ENCODE results near the gene TMEFF2. TPM values are rescaled to one million over a fixed set of nuclear protein-coding genes. Genes with fewer than 3 reads are reported as not detected.

TMEFF2 gene
- total RNA-seq, 5 donors from 2014 or later (not counting 1 experiment from before 2014, with no cell fraction given): not detected

DNA sequence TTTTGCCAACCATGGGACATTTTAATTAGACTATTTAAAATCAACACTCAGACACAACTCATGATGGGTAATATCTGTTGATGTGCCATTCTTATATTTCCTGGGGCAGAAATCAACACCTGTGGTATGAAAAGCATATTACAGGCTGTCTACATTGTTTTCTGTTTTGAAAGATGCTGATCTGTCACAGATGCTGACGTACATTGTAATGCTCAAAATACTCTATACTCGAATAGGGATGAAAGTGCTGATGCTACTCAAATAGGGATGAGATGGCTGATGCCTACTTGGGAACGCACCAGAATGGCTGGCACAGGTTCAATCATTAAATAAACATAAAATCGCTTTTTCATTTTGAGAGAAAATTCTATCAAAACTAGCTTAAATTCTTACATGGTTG lies 41.2 kb downstream of the TMEFF2 start:
- no peaks in the 10 kb centered on the region for H3K36me3 ChIP-seq (ENCODE audit: control insufficient read depth in 2 of 2, extremely low read depth in 1 of 2, insufficient read depth in 1 of 2, low read length in 1 of 2)
- no peak overlapping the region for H3K4me3 ChIP-seq (ENCODE audit: control insufficient read depth in 1 of 2, extremely low read depth in 1 of 2, low read length in 1 of 2)
- DNase-seq: no peak
- H3K4me1 Mint-ChIP-seq: no peaks in the 10 kb centered on the region
- ChIA-PET CTCF (interaction anchor here (1.6 to 1.7 kb wide), 2 partner anchors 9 kb away, joined by 5 read pairs; no protein-coding TSS in a partner anchor), POLR2A (interaction anchor here in 1 of 2 donors (0.6 kb wide), 1 partner anchor 841 kb away, joined by 4 read pairs; no protein-coding TSS in a partner anchor)
- no peak overlapping the region for H3K4me3 Mint-ChIP-seq
- no peaks in the 10 kb centered on the region for H3K9me3 Mint-ChIP-seq
- H3K27ac Mint-ChIP-seq: no peak overlapping the region
- no peaks in the 10 kb centered on the region for H3K9me3 ChIP-seq
- no peaks in the 10 kb centered on the region for H3K27me3 ChIP-seq (replicated peaks in 1 of 2; ENCODE audit: control insufficient read depth in 2 of 2, extremely low read depth in 1 of 2, insufficient read depth in 2 of 2, low read length in 1 of 2)
- no peaks in the 10 kb centered on the region for H3K4me1 ChIP-seq (ENCODE audit: control insufficient read depth in 1 of 2, extremely low read depth in 1 of 2, insufficient read depth in 2 of 2, low read length in 2 of 2)
- no peak for ATAC-seq (replicated peaks in 1 of 4)
- H3K27me3 Mint-ChIP-seq: peaks cover 0 to 8% of the 10 kb centered on the region in 2 donors
- no peaks in the 10 kb centered on the region for H3K36me3 Mint-ChIP-seq
- H3K27ac ChIP-seq (ENCODE audit: low read length): no peak overlapping the region
- WGBS (ENCODE audit: insufficient coverage): no CpG with 5 or more reads among the region's 4 CpGs

DNA sequence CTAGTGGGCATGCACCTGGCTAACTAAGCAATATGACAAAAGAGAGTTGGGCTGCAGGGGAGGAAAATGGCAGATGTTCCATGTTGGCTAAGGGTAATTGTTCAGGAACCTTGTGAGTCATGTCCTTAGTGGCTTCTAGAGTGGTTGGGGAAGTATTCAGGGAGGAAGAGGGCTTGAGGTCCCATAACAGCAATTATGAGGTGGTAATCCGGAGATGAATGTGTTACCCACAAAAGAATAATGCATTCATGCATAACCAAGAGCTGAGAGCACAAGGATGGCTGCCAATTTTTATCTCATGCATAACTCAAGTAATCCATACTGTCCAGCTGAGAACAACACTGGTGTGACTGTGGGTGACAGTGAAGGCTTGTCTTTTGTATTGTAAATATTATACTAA lies 42.9 kb downstream of the TMEFF2 start:
- ATAC-seq (replicated peaks in 1 of 4) (no peak), DNase-seq (no peak)
- CTCF ChIA-PET: no interaction called here
- Histone ChIP-seq H3K27ac (ENCODE audit: low read length) (no peak overlapping the region), H3K4me3 (ENCODE audit: control insufficient read depth in 1 of 2, extremely low read depth in 1 of 2, low read length in 1 of 2) (no peak overlapping the region), H3K36me3 (ENCODE audit: control insufficient read depth in 2 of 2, extremely low read depth in 1 of 2, insufficient read depth in 1 of 2, low read length in 1 of 2) (no peaks in the 10 kb centered on the region), H3K4me1 (ENCODE audit: control insufficient read depth in 1 of 2, extremely low read depth in 1 of 2, insufficient read depth in 2 of 2, low read length in 2 of 2) (no peaks in the 10 kb centered on the region), H3K27me3 (replicated peaks in 1 of 2; ENCODE audit: control insufficient read depth in 2 of 2, extremely low read depth in 1 of 2, insufficient read depth in 2 of 2, low read length in 1 of 2) (no peaks in the 10 kb centered on the region), H3K9me3 (no peaks in the 10 kb centered on the region)
- Mint-ChIP-seq H3K4me1 (no peaks in the 10 kb centered on the region), H3K27me3 (peaks cover 0 to 11% of the 10 kb centered on the region in 2 donors), H3K27ac (no peak overlapping the region), H3K9me3 (no peaks in the 10 kb centered on the region), H3K4me3 (no peak overlapping the region), H3K36me3 (no peaks in the 10 kb centered on the region)
- POLR2A ChIA-PET: no interaction called here
- no CpG with 5 or more reads among the region's 1 CpG for WGBS (ENCODE audit: insufficient coverage)

DNA sequence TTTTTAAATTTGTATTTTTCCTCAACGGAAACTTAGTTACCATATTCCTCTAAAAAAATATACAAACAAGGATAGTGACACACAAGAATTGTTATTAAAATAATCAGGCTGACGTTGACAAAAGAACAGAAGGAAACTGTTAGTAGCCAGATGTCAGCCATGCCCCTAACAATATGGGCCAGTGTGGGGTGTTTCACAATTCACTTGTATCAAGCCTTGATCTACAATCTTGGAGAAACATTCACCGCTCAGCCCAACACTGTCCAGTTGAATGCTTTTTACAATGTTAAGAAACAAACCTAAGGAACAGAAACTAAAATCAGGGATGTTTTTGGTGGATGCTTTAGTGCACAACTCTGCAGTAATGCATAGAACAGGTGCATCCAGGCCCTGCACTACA lies 44.6 kb downstream of the TMEFF2 start:
- DNase-seq (no peak), ATAC-seq (replicated peaks in 1 of 4) (no peak)
- Histone ChIP-seq H3K27me3 (replicated peaks in 1 of 2; ENCODE audit: control insufficient read depth in 2 of 2, extremely low read depth in 1 of 2, insufficient read depth in 2 of 2, low read length in 1 of 2) (no peaks in the 10 kb centered on the region), H3K9me3 (no peaks in the 10 kb centered on the region), H3K4me3 (ENCODE audit: control insufficient read depth in 1 of 2, extremely low read depth in 1 of 2, low read length in 1 of 2) (no peak overlapping the region), H3K27ac (ENCODE audit: low read length) (no peak overlapping the region), H3K4me1 (ENCODE audit: control insufficient read depth in 1 of 2, extremely low read depth in 1 of 2, insufficient read depth in 2 of 2, low read length in 2 of 2) (no peaks in the 10 kb centered on the region), H3K36me3 (ENCODE audit: control insufficient read depth in 2 of 2, extremely low read depth in 1 of 2, insufficient read depth in 1 of 2, low read length in 1 of 2) (no peaks in the 10 kb centered on the region)
- Mint-ChIP-seq H3K4me1 (no peaks in the 10 kb centered on the region), H3K27me3 (peaks cover 0 to 10% of the 10 kb centered on the region in 2 donors), H3K9me3 (no peaks in the 10 kb centered on the region), H3K36me3 (no peaks in the 10 kb centered on the region), H3K27ac (no peak overlapping the region), H3K4me3 (no peak overlapping the region)
- WGBS (ENCODE audit: insufficient coverage): no CpG with 5 or more reads among the region's 3 CpGs
- POLR2A ChIA-PET: no interaction called here
- CTCF ChIA-PET: no interaction called here

DNA sequence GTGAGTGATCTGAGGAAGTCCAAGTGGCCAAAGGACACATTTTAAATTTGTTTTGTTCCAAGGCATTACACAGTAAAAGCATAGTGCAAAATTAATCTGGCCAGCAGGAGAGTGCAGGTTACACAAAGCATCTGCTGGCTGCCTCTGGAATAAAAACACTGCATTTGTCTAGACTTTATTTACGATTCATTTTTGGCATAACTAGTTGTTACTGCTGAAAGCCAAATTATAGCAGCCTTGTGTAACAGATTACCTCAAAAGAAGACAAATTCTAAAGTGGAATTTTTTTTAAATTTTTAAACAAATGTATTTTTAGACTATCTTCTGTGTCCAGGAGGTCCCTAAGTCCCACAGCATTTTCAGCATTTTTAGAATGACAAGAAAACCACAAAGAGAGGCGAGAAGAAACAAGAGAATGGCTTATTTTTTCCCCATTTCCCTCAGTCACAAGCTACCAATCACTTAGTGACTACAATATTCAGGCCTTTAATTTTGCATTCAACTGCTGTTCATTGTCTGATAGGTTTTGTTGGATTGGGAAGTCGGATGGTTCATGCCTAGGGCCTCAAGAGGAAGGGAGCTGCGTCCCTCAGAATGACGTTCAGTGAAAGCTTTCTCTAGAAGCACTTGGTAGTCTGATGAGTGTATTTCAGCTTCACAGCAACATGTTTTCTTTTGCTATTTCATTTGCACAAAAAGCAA lies 46.0 kb downstream of the TMEFF2 start:
- no peaks in the 10 kb centered on the region for H3K4me1 Mint-ChIP-seq
- POLR2A ChIA-PET: no interaction called here
- no peak overlapping the region for H3K27ac Mint-ChIP-seq
- no peaks in the 10 kb centered on the region for H3K36me3 Mint-ChIP-seq
- H3K9me3 Mint-ChIP-seq: no peaks in the 10 kb centered on the region
- Histone ChIP-seq H3K27ac (ENCODE audit: low read length) (no peak overlapping the region), H3K4me1 (ENCODE audit: control insufficient read depth in 1 of 2, extremely low read depth in 1 of 2, insufficient read depth in 2 of 2, low read length in 2 of 2) (no peaks in the 10 kb centered on the region), H3K27me3 (replicated peaks in 1 of 2; ENCODE audit: control insufficient read depth in 2 of 2, extremely low read depth in 1 of 2, insufficient read depth in 2 of 2, low read length in 1 of 2) (no peaks in the 10 kb centered on the region), H3K4me3 (ENCODE audit: control insufficient read depth in 1 of 2, extremely low read depth in 1 of 2, low read length in 1 of 2) (no peak overlapping the region), H3K36me3 (ENCODE audit: control insufficient read depth in 2 of 2, extremely low read depth in 1 of 2, insufficient read depth in 1 of 2, low read length in 1 of 2) (no peaks in the 10 kb centered on the region), H3K9me3 (no peaks in the 10 kb centered on the region)
- H3K27me3 Mint-ChIP-seq: peaks cover 0 to 5% of the 10 kb centered on the region in 2 donors
- H3K4me3 Mint-ChIP-seq: no peak overlapping the region
- ATAC-seq (replicated peaks in 1 of 4) (no peak), DNase-seq (no peak)
- CTCF ChIA-PET: interaction anchor here (0.6 to 1.1 kb wide), 5 partner anchors 13 to 983 kb away, joined by 3 to 5 read pairs (median 3); no protein-coding TSS in a partner anchor
- 73% methylated on average over 2 of the region's 5 CpGs for WGBS (ENCODE audit: insufficient coverage)

DNA sequence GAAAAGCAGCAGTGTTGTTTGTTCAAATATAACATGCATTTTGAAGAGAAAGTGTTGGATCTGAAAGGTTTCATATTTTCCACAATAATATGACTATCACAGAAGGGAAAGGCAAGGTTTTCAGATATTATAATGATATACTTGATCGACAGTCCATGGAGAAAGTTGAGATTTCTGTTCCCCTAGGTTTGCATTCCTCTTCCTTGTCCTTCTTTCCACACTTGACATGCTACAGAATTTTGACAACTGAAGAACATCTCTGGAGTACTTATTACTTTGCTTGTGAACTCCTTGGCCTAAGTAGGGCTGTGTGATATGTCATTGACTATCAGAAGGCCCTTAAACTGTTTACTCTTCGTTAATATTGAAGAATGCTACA lies 46.5 kb downstream of the TMEFF2 start:
- no peaks in the 10 kb centered on the region for H3K36me3 Mint-ChIP-seq
- no peaks in the 10 kb centered on the region for H3K27me3 ChIP-seq (replicated peaks in 1 of 2; ENCODE audit: control insufficient read depth in 2 of 2, extremely low read depth in 1 of 2, insufficient read depth in 2 of 2, low read length in 1 of 2)
- peaks cover 0 to 5% of the 10 kb centered on the region in 2 donors for H3K27me3 Mint-ChIP-seq
- no peaks in the 10 kb centered on the region for H3K9me3 Mint-ChIP-seq
- H3K4me3 Mint-ChIP-seq: no peak overlapping the region
- no peak for ATAC-seq (replicated peaks in 1 of 4)
- no peak overlapping the region for H3K27ac ChIP-seq (ENCODE audit: low read length)
- H3K4me3 ChIP-seq (ENCODE audit: control insufficient read depth in 1 of 2, extremely low read depth in 1 of 2, low read length in 1 of 2): no peak overlapping the region
- no peaks in the 10 kb centered on the region for H3K9me3 ChIP-seq
- no peaks in the 10 kb centered on the region for H3K4me1 Mint-ChIP-seq
- WGBS (ENCODE audit: insufficient coverage): 71% methylated on average over 1 of the region's 2 CpGs
- POLR2A ChIA-PET: no interaction called here
- CTCF ChIA-PET: interaction anchor here in 1 of 2 donors (0.6 to 1.1 kb wide), 3 partner anchors 14 to 982 kb away, joined by 3 to 5 read pairs (median 3); no protein-coding TSS in a partner anchor
- H3K27ac Mint-ChIP-seq: no peak overlapping the region
- H3K36me3 ChIP-seq (ENCODE audit: control insufficient read depth in 2 of 2, extremely low read depth in 1 of 2, insufficient read depth in 1 of 2, low read length in 1 of 2): no peaks in the 10 kb centered on the region
- H3K4me1 ChIP-seq (ENCODE audit: control insufficient read depth in 1 of 2, extremely low read depth in 1 of 2, insufficient read depth in 2 of 2, low read length in 2 of 2): no peaks in the 10 kb centered on the region
- no peak for DNase-seq

DNA sequence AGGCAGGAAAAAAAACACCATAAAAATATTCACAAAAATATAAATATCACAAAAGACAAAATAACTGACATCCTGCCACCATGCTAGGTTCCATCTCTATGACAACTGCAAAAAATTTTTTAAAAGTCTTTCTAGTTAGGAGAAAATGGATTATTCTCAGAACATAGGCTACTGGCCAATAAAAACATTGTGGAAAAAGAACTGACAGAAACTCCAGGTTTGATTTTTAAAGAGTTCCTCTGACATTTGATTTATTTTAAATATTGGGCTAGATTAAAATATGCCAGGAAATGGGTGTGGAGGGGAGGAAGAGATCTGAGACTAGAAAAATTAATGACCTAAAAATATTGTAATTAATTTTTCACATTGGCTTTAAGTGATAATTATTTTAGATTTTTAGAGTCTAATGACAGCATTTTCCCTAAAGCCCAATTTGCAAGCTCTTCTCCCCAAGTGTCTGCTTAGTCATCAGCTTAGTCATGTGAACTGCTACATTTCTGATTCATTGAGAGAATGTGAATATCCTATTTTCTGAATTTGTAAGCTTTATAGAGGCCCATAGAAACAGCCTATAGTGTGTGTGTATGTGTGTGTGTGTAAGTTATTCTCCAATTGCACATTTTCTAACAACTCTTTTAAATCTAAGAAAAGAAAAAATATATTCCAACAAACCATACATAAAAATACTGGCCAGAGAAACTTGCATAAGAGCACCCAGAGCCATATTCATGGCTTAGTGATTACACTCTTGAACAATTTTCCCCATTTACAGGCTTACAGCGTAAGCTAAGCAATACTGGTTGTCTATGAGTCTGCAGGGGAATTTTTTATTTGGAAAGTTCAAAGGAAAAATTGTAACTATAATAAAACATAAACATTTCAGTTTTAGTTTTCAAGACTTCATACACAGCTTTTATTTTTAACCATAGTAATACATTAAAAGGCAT lies 48.4 kb downstream of the TMEFF2 start:
- DNase-seq (no peak), ATAC-seq (replicated peaks in 1 of 4) (no peak)
- no peak overlapping the region for H3K27ac ChIP-seq (ENCODE audit: low read length)
- no peaks in the 10 kb centered on the region for H3K9me3 ChIP-seq
- Mint-ChIP-seq H3K27me3 (peaks cover 3 to 5% of the 10 kb centered on the region in 2 donors), H3K9me3 (no peaks in the 10 kb centered on the region), H3K27ac (no peak overlapping the region), H3K4me3 (no peak overlapping the region), H3K36me3 (no peaks in the 10 kb centered on the region), H3K4me1 (no peaks in the 10 kb centered on the region)
- ChIA-PET CTCF (no interaction called here), POLR2A (no interaction called here)
- H3K36me3 ChIP-seq (ENCODE audit: control insufficient read depth in 2 of 2, extremely low read depth in 1 of 2, insufficient read depth in 1 of 2, low read length in 1 of 2): no peaks in the 10 kb centered on the region
- H3K27me3 ChIP-seq (replicated peaks in 1 of 2; ENCODE audit: control insufficient read depth in 2 of 2, extremely low read depth in 1 of 2, insufficient read depth in 2 of 2, low read length in 1 of 2): no peaks in the 10 kb centered on the region
- no peaks in the 10 kb centered on the region for H3K4me1 ChIP-seq (ENCODE audit: control insufficient read depth in 1 of 2, extremely low read depth in 1 of 2, insufficient read depth in 2 of 2, low read length in 2 of 2)
- no peak overlapping the region for H3K4me3 ChIP-seq (ENCODE audit: control insufficient read depth in 1 of 2, extremely low read depth in 1 of 2, low read length in 1 of 2)
- no CpG with 5 or more reads among the region's 1 CpG for WGBS (ENCODE audit: insufficient coverage)
